GM19043 (cell line): ENCODE measurements around the gene PGBD5.

Source experiments
- ATAC-seq: cut with Tn5 transposase; IDR thresholded peaks from one replicate; pipeline ENCODE4 v1.9.1; 2021; ENCODE audit warnings: low read depth; ENCODE audit not compliant: unreplicated experiment

Gene PGBD5

DNA sequence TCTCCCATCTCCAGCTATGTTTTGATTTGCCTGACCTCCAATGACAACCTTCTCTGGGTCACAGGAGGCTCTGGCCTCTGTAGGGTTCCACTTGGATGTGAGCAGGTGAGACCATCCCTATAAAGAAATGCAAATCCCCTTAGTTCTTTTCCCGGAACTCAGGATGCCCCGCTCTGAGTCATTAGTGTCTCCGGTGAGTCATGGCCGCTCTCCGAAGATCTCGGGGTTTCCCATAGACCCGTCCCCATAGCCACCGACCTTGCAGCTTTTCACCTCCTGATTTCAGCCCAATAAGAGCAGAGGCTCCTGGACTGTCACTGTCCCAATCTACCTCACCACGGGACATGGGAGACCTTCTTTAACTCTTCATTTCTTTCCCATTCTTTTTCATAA, 98.2 kb downstream of the PGBD5 start:
- ATAC-seq = no peak

DNA sequence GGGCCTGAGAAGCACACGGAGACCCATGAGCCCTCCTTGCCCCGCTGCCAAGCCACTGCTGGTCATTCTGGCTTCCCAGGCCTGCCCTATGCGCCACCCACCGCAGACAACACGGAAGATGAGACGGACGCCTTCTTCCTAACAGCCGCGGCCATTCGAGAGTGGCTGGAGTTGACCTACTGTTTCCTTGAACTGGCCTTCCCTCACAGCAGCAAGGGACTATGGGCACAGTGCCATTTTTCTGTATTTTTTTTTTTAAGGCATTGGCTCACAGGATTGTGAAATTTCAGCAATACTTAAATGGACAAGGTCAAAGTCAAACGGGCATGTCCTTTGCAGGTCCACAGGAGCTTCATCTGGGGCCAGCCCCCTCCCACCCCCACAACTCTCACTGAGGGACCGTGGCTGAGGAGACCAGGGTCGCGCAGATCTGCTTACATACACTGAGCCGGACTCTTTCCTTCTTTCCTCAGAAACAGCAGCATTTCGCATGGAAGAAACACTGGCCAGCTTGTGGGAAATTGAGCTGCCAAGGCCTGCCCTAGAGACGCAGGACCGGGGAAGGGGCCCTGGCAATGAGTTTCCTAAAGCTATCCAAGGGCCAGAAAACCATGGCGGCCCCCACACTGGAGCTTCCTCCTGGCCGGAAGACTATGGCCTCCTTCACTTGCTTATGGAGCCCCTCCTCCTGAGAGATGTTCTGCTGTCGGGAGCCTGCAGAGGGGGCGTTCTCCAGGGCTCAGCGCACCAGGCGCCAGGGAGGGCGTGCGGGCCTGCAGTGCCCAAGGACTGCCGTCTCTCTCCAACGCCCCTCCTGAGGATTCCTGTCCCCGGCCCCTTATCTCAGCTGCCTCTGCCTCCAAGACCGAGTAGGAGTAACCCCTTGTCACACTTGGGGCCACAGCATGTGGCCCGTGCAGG, 98.9 kb downstream of the PGBD5 start:
- no peak for ATAC-seq

DNA sequence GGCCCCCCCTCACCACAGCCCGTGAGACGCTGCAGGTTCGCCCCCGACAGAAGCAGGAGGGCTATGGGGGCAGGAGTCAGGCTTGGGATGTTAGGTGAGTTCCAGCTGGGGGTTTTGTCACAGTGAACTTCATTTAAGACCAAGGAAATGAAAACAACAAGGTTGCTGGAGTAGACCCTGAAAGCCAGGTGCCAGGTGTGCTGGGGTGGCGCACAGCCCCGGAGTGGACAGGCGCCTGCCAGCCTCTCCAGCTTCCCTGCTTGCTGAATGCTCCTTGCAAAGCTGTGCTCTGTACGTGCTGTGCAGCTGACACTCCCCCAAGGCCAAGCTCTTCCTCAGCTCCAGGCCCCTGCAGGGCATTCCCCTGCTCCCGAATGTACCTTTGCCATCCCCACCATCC, 102.4 kb downstream of the PGBD5 start:
- no peak for ATAC-seq

DNA sequence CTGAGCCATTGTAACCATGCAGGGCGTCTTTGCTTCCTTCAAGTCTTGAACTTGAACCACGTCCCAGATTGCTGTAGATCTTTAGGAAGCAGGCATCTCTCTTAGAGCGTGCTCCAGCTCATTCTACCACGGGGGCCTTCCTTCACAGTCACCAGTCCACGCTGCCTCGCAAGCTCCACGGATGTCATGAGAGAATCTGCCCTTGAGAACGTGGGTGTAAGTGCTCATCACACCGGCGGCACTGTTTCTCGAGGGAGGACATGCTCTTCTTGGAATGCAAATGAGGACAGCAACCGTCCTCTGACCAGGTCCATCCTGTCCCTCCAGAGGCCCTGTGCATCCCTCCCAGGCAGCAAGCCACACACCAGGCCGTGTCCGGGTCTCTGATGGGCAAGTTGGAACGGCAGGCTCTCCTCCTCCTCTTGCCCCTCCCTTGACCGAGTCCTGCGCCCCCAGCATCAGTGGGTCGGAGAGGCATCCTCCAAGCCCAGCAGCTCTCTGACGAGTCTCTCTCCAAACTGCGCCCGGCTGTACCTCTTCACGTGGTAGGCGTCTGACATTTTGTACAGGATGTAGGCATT, 103.1 kb downstream of the PGBD5 start:
- ATAC-seq = no peak

DNA sequence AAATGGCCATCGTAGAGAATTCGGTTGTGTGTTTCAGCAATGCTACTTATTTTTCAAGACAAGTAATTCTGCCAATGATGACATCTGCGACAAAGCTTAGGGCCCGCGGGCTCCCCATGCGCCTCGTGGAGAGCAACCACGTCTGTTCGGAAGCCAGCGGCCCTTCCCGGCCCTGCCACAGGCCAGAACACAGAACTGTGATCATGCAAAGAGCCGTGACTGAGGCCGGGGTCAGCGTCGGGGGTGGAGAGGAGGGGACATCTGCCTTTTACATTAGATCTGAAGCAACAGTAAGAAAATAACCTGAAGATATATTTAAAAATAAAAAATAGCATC, 103.7 kb downstream of the PGBD5 start:
- no peak for ATAC-seq

DNA sequence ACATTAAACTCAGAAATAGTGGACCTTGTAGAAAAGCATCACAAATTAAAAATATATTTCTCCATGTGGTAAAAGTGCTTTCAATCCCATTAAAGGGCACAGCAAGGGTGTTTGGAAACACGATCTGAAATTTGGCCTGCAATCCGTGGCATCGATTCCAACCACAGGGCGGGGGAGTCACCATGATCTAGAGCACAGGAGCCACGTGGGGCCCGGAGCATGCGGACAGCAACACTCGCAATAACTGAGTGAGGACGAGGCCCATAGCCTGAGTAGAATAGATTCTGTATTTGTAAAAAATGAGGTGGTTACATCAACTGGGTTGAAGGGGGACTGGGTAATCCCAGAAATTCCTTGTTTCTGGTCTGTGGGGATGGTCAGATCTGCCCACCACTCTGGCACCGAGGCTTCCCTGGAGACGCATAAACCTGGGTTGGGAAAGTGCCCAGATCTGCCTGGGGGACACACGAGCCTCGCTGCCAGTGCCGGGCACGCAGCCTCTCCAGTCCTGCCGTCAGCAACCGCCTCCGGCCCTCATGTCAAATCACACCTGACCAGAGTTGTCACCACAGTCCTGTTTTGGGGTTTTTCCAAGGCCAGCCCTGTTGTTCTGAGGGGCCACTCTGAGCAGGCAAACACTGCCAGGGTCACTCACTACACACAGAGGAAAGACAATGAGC, 104.3 kb downstream of the PGBD5 start:
- ATAC-seq = no peak

DNA sequence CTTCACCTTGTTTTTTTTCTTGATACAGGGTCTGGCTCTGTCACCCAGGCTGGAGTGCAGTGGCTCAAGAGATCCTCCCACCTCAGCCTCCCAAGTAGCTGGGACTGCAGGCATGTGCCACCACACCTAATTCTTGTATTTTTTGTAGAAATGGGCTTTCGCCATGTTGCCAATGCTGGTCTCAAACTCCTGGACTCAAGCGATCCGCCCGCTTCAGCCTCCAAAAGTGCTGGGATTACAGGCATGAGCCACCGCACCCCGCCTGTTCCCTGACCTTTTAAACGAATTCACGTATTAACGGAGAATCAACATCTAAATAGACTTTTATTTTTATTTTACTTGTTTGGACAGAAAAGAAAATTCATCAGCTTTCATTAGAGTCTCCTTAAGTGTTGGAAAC, 104.8 kb downstream of the PGBD5 start:
- ATAC-seq = no peak

DNA sequence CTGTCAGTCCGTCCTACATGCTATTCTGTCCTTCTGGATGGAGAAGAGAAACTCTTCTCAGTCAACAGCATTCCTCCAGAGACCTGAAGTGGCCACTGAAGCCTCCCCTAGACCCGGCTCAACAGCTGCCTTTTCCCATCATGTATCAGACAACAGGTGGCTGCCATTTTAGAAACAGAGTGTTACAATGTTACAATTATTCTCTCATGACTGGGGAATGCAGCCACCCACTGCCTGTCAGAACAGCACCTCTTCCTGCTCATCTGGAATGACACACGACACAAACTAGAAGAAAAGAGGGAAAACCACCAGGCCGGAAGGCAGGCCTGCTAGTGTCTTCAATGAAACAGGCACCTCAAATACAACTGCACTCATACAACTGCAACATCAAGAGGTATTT, 105.3 kb downstream of the PGBD5 start:
- no peak for ATAC-seq

DNA sequence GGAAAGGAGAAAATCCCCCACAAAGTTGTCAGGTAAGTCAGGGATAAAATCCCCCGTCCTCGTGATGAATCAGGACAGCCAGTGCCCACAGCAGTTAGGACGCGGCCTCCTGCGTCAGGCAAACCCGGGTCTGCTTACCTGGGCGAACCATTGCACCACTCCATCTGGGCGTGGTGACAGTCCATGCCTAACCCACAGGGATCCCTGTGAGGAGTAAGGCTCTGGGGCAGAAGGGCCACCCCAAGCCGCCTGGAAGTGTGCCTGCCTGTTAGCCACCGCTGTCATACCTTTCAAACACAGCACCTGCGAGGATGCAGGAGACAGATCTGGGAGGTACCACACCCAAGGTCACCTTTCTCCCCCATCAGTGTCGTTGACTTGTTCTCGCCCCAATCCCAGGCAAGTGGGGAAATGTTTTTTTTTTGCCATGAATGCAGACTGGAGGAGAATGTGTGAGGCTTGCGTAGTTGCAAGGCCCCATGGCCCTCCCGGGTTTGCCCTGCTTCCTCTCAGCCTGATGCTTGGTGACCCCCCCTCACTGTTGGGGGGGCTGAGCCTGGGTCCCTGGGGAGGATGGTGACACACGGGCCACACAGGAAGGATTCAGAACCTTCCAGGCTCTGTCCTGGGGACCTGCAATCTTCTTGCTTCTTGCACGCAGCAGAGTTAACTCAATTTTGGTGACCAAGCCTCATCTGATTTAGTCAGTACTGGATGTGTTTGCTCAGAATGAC, 107.0 kb downstream of the PGBD5 start:
- no peak for ATAC-seq

DNA sequence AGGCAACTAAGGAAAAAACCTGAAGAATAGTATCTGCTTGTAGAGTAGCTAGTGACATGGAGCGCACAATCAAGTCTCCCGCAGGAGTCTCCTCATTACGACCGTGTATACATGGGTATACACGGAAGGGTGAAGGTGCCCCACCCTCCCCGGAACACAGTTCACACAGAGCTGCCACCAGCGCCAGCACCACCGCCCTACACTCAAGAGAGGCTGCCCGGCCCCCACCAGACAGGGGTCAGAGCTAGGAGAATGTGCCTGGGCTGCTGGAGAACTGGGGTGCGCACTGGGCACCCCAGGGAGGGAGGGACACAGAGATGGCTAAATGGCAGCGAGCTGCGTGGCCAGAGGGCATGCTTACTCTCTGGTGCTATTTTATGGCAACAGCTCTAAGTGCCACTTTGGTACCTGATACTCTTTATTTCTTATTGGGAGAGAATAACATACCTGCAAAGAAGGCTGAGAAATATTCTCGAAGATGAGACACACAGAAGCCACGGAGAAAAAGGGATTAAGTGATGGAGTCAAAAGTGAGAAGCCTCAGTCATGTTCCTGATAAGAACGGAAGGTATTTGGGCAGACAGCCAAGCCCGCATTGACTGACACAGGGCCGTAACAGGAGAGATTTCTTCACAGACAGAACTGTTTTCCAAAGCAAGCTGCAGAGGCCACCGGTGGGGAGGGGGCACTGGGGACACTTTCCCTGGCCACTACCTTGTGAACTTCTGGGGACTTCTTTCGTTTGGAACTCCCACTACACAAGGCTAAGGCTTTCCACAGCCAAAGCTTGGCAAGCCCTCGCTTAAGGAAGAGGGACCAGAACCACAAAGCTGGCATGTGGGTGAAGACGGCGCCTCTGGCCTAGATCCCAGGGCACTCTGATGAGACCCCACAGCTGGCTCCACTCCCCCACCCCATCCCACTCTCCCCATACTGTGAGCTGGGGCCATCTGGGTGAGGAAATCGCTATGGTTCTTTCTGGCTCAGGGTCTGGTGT, 108.0 kb downstream of the PGBD5 start:
- ATAC-seq = no peak

DNA sequence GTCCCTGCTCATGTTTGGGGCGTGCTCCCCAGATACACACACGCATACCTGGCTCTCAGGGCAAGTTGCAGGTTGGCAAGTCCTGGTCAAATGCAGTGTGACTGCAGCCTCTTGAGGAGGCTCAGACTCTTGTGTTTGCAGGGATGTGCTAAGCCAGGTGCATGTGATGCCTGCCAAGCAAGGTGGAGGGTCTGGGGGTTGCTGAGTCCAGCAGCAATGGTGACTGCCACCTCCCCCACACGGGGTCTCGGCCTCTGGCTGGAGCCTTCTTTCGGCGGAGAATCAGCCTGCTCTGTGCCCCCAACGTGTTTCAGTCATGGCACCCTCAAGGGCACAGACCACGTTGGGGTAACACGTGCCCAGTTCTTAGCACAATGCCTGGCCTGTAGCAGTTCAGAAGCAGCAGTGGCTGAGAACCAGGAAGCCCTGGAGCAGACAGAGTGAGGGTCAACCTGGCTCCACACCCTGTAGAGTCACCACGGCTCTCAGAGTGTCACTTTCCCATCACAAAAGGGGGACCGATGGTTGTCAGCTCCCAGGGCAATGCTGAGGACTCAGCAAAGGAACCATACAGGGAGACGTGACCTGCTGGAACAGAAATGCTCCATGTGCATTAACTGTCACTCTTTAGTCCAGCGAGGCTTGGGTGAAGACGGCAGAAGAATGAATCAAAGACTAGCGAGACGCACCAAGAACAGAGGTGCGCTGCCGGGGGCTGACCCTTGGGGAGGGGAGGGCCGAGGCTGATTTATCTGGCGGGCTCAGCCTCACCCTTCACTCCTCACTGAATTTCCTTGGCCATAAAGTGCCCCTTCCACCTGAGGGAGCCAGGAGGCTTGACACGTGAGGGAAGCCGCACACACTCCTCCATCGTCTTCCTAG, 109.0 kb downstream of the PGBD5 start:
- ATAC-seq = no peak

DNA sequence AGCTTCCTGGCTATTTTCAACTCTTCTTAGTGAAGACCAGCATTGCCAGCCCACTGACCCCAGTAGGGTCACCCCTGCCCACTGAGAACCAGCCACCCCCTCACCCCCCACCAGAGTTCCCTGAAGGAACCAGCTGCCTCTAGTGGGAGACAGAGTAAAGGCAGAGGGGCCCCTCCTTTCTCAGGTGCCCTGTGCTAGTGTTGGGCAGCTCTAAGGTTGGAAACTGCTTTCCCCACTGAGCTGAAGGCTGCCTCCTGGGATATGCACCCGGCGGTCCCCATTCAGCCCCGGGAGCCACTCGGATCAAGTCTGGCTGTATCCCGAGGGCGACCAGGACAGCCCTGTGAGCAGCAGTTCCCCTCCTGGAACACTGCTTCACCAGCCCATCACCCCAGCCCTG, 111.0 kb downstream of the PGBD5 start:
- no peak for ATAC-seq

DNA sequence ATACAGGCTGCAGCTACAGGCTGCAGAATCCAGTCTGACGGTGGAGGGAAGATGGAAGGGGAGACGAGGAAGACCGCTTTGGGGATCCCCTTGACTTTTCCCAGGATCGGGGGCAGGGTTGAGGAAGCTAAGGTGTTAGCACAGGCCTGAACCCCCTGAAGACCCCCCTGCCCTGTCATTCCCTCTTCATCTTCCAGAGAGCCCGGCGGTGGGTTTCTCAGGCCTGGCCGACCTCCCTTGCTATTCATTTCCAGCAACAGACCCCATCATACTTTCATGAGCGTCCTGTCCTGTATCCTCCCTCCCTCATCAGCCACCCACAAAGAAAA, 112.0 kb downstream of the PGBD5 start:
- ATAC-seq = no peak

DNA sequence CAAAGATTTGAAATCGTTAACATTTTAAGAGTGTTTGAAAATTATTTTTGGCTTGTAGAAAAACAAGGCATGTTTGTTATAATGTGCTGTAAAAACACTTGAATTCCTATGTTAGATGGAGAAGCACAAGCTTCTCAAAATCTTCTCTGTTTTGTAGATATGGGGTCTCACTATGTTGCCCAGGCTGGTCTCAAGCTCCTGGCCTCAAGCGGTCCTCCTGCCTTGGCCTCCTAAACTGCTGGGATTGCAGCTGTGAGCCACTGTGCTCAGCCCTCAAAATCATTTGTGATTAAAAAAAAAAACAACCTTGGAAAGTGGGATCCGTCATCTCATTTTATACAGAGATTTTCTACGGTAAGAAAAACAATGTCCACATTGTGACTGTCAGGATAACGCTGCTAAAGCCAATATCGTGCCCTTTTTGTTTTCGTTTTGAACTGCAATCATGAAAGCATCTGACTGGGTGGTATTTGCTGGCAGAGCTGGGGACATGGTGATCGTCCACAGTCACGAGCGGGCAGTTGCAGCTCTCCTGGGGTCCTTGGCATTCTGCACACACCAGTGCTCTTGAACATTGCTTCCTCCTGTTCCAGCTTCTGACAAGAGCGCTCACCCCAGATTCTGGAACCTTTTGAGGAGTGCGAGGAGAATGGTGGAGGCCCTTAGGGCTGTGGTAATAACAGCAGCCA, 112.5 kb downstream of the PGBD5 start:
- no peak for ATAC-seq

DNA sequence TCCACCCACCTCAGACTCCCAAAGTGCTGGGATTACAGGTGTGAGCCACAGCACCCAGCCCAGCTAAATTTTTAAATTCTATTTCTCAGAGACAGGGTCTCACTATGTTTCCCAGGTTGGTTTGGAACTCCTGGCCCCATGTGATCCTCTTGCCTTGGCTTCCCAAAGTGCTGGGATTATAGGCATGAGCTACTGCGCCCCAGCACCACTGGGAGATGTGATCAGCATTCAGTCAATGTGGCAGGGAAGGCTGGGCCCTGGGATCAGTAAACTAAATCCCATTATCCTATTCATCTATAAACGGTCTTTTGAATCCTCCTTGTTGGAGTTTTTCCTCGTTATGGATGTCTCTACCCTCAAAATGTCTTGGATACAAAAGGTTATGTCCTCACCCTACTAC, 113.5 kb downstream of the PGBD5 start:
- ATAC-seq = no peak

DNA sequence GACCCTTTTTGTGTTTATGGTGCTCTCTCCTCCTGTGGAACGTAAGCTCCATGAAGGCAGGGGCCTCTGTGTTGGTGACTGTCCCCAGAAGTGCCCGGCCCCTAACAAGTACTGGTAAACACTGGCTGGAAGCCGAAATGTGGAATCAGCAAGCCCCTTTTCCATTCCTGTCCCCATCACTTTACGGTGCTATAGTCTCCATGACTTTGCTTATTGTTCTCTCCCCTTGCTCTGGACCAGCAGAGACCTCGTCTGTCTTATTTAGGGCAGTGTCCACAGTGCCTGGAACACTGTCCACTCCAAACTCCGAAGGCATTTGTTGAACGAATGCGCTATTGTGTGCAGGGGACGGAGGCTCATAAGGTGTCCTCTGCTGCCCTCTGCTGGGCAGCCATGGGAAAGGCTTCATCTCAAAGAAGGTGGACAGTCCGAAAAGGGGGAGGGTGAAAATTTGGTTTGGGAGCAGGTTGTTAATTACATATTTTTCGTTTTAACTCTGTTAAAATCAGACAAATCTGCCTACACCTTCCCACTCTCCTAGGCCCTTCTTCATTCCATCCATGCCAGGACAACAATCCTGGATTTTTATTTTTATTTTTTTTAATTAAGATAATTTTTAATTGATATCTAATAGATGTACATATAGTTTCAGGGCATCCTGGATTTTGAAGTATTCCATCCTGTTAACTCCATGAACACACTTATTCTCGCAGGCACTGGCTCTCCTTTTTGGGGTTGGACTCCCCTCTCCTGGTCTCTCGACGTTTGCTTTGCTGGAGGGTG, 115.6 kb downstream of the PGBD5 start:
- ATAC-seq = peak; percentile 65

DNA sequence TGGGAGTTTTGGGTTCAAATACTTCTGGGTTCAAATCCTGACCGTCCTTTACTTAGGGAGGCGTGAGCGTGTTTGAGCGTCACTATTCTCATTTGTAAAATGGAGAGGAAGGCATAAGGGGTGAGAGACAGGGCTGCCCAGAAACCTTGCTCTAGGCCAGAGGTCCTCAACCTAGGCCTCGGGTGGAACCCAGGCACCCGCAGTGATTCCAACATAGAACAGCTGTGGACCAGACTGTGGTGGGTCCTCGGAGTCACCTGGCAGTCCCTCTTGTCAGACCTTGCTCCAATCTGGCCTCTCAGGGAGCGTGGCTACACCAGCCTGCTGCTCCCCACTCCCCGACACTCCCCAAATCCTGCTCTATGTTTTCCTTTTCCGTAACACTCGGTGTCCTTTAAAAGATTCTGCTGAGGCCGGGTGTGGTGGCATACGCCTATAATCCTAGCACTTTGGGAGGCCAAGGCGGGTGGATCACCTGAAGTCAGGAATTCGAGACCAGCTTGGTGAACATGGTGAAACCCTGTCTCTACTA, 116.4 kb downstream of the PGBD5 start:
- ATAC-seq = no peak

DNA sequence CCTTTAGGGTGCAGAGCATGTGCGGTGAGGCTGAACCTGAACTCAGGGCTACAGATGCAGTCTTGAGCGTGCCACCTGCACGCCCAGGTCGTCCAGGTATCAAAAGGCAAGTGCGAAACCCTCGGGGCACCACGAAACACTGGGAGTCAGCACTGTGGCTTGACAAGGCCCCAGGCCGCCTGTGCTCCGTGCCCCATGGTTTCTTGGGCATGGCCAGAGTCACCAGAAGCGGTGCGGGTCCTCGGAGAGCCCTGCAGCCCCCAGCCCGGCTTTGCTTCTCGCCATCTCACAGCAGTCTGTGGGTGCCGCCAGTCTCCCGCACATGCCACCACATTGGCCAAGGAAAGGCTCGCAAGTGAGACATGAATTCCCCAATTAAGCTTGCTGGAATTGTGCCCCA, 117.3 kb downstream of the PGBD5 start:
- ATAC-seq = no peak
